HCT116 (cell line): ENCODE data around the gene ZBTB7C. TPM values are rescaled to one million over a fixed set of nuclear protein-coding genes. Genes with fewer than 3 reads are reported as not detected.

Experiments
- ATAC-seq: fragments of 200-7000 bp; cut with Tn5 transposase; 2 replicates; pipeline ENCODE4 v1.9.1; 2020; ENCODE audit warnings: mild to moderate bottlenecking, moderate library complexity
- BruUV-seq: library from RNA; stranded (reverse); fragments of 400-500 nt; replicated peaks from 2 replicates; lab custom pipeline; 2021; lab: Mats Ljungman, UMichigan
- CTCF ChIA-PET: fragments of 300-600 bp; sonication (Branson Sonifier 250); formaldehyde crosslinking; loops from one replicate; lab custom pipeline; 2021; ENCODE audit warnings: antibody characterized with exemption; lab: Charles Lee
- POLR2A ChIA-PET: fragments of 300-600, 350-600 bp; sonication (Branson Sonifier 250); formaldehyde crosslinking; loops from one replicate; lab custom pipeline; 2021; ENCODE audit warnings: antibody characterized with exemption; lab: Charles Lee
- RAD21 ChIA-PET, 2 experiments: fragments of 300-600 bp; sonication (Branson Sonifier 250); formaldehyde crosslinking; loops; one replicate each; lab custom pipeline; 2023; ENCODE audit warnings: low total read pairs in 2 of 2; ENCODE audit not compliant: uncharacterized antibody in 2 of 2, unreplicated experiment in 2 of 2, low non-redundant PET in 1 of 2; lab: Charles Lee
- DNase-seq: peaks from one replicate; pipeline ENCODE4 v3.0.0-alpha.2; 2010; ENCODE audit warnings: low read depth, low spot score
- H2AFZ ChIP-seq: fragments of 200-600 bp; shearing (Covaris generic), sonication (generic); 2 replicates; pipeline ENCODE4 v1.6.1; 2017; ENCODE audit warnings: low read depth, mixed run types, mixed read lengths, antibody characterized with exemption, low read length; ENCODE audit not compliant: poor library complexity, severe bottlenecking
- H3K27ac ChIP-seq: 2 replicates; pipeline ENCODE4 v1.5.1; 2012; ENCODE audit warnings: low read depth, low read length
- H3K27me3 ChIP-seq: fragments of 200-600 bp; sonication (generic); 2 replicates; pipeline ENCODE4 v1.6.1; 2016; ENCODE audit warnings: mixed run types, low read length, mixed read lengths; ENCODE audit not compliant: insufficient read depth
- H3K36me3 ChIP-seq, 2 experiments: fragments of 200-500 bp in 1 of 2; fragments of 200-600 bp in 1 of 2; sonication (Bioruptor generic) in 1 of 2; sonication (generic) in 1 of 2; 2 replicates each; pipeline versions ENCODE4 v1.5.1 to v1.6.1; 2014 to 2016; ENCODE audit warnings: low read length in 2 of 2, inconsistent platforms in 1 of 2, mixed read lengths in 1 of 2, mixed run types in 1 of 2; ENCODE audit not compliant: insufficient read depth in 2 of 2, control insufficient read depth in 1 of 2
- H3K4me1 ChIP-seq, 2 experiments: fragments of 200-600 bp in 1 of 2; sonication (generic) in 1 of 2; 2 replicates each; pipeline versions ENCODE4 v1.5.1 to v1.6.1; 2012 to 2017; ENCODE audit warnings: low read length in 2 of 2, inconsistent platforms in 1 of 2, mild to moderate bottlenecking in 1 of 2, mixed read lengths in 1 of 2, mixed run types in 1 of 2, moderate library complexity in 1 of 2; ENCODE audit not compliant: insufficient read depth in 2 of 2, control insufficient read depth in 1 of 2
- H3K4me2 ChIP-seq: fragments of 200-600 bp; sonication (generic); 2 replicates; pipeline ENCODE4 v1.6.1; 2017; ENCODE audit warnings: mixed run types, low read length, mixed read lengths
- H3K4me3 ChIP-seq, 2 experiments: fragments of 200-600 bp in 1 of 2; sonication (generic) in 1 of 2; replicated peaks in 1 of 2; 2 replicates each; pipeline ENCODE4 v1.5.1; 2011 to 2016; ENCODE audit warnings: low read length in 2 of 2, control low read depth in 1 of 2, low read depth in 1 of 2, mild to moderate bottlenecking in 1 of 2, mixed read lengths in 1 of 2, mixed run types in 1 of 2
- H3K79me2 ChIP-seq: fragments of 200-600 bp; sonication (generic); 2 replicates; pipeline ENCODE4 v1.6.1; 2017; ENCODE audit warnings: mild to moderate bottlenecking, mixed run types, low read length, moderate library complexity, mixed read lengths; ENCODE audit not compliant: insufficient read depth
- H3K9ac ChIP-seq: fragments of 200-600 bp; sonication (generic); 2 replicates; pipeline ENCODE4 v1.6.1; 2016; ENCODE audit warnings: low read length, mixed read lengths
- H3K9me2 ChIP-seq: fragments of 200-600 bp; sonication (generic), shearing (Covaris generic); 2 replicates; pipeline ENCODE4 v1.6.1; 2017; ENCODE audit warnings: mixed run types, mild to moderate bottlenecking, moderate library complexity; ENCODE audit not compliant: insufficient read depth
- H3K9me3 ChIP-seq, 2 experiments: fragments of 200-500 bp in 1 of 2; fragments of 200-600 bp in 1 of 2; sonication (Bioruptor generic) in 1 of 2; sonication (generic) in 1 of 2; 2 replicates each; pipeline ENCODE4 v1.6.1; 2014 to 2017; ENCODE audit warnings: low read length in 2 of 2, mixed read lengths in 2 of 2, inconsistent platforms in 1 of 2, low read depth in 1 of 2, mild to moderate bottlenecking in 1 of 2, mixed run types in 1 of 2, moderate library complexity in 1 of 2; ENCODE audit not compliant: control insufficient read depth in 1 of 2, insufficient read depth in 1 of 2
- H4K20me1 ChIP-seq: fragments of 200-600 bp; sonication (generic), shearing (Covaris generic); 2 replicates; pipeline ENCODE4 v1.6.1; 2017; ENCODE audit warnings: mixed run types, mild to moderate bottlenecking, moderate library complexity; ENCODE audit not compliant: insufficient read depth
- ATF3 ChIP-seq: IDR thresholded peaks from 2 replicates; pipeline ENCODE4 v1.6.1; 2012
- ELF1 ChIP-seq: IDR thresholded peaks from 2 replicates; pipeline ENCODE4 v1.6.1; 2012; ENCODE audit warnings: low read depth, borderline replicate concordance
- MAX ChIP-seq: IDR thresholded peaks from 2 replicates; pipeline ENCODE4 v1.6.1; 2012
- REST ChIP-seq: IDR thresholded peaks from 2 replicates; pipeline ENCODE4 v1.6.1; 2012; ENCODE audit warnings: low read depth
- SIN3A ChIP-seq: IDR thresholded peaks from 2 replicates; pipeline ENCODE4 v1.6.1; 2012; ENCODE audit warnings: low read depth
- SP1 ChIP-seq: IDR thresholded peaks from 2 replicates; pipeline ENCODE4 v1.6.1; 2012; ENCODE audit warnings: low read depth
- YY1 ChIP-seq: IDR thresholded peaks from 2 replicates; pipeline ENCODE4 v1.6.1; 2011; ENCODE audit warnings: low read length, low read depth, moderate library complexity, mild to moderate bottlenecking; ENCODE audit not compliant: insufficient replicate concordance; ENCODE audit errors: extremely low read depth
- ZFX ChIP-seq: fragments of 450-650 bp; IDR thresholded peaks from 2 replicates; pipeline ENCODE4 v1.6.1; 2017
- intact Hi-C: fragments of 100-400 bp; cut with micrococcal nuclease; formaldehyde crosslinking; loops from 2 replicates; pipeline ENCODE4 v1.10.0; 2022
- total RNA-seq: library from RNA; stranded (reverse); gene quantifications from one replicate; pipeline ENCODE4 v1.2.1, GENCODE V29; 2021; ENCODE audit not compliant: unreplicated experiment

ZBTB7C gene
- total RNA-seq, 1 experiment from 2014 or later = 0.37 TPM

GRCh38 chr18:48170651-48171050, 238.5 kb downstream of the ZBTB7C start (continued):
- TF ChIP-seq SP1 (no peak), ATF3 (no peak), SIN3A (no peak)

- no peak overlapping the region for H3K27ac ChIP-seq
- intact Hi-C loops = no loop called here
- no peak overlapping the region for H2AFZ ChIP-seq
- TF ChIP-seq REST = no peak
- TF ChIP-seq YY1 = no peak
- TF ChIP-seq MAX = no peak
- TF ChIP-seq ZFX = no peak
- TF ChIP-seq ELF1 = no peak
- no peaks in the 10 kb centered on the region for H4K20me1 ChIP-seq
- no peak overlapping the region for H3K4me2 ChIP-seq
- 0 out of 2 replicates have a peak, but pooled peaks cover 4% of the 10 kb centered on the region for H3K27me3 ChIP-seq
- H3K9me2 ChIP-seq = no peaks in the 10 kb centered on the region
- POLR2A ChIA-PET = no interaction called here
- no peaks in the 10 kb centered on the region for H3K4me1 ChIP-seq
- RAD21 ChIA-PET = no interaction called here
- no peak for DNase-seq
- BruUV-seq = no TSS peak
- no peak for ATAC-seq
- H3K4me3 ChIP-seq = no peak overlapping the region
- no peaks in the 10 kb centered on the region for H3K79me2 ChIP-seq
- H3K9me3 ChIP-seq = no peaks in the 10 kb centered on the region
- H3K36me3 ChIP-seq = no peaks in the 10 kb centered on the region
- CTCF ChIA-PET = no interaction called here
- H3K9ac ChIP-seq = no peak overlapping the region
Measured at GRCh38 chr18:48168861-48169260, 240.3 kb downstream of the ZBTB7C start.
